ENCODE results near the gene DGKQ.

DGKQ gene

GRCh38 chr4:997375-998071, 24.2 kb upstream of the DGKQ start:
- Histone ChIP-seq H3K27ac (no peak overlapping the region), H3K4me3 (peak overlapping the region in 3 of 7 experiments; percentile 8 to 30 (median 12))

GRCh38 chr4:996997-997374, 23.6 kb upstream of the DGKQ start:
- H3K27ac ChIP-seq, result no peak overlapping the region

GRCh38 chr4:996030-996996, 22.9 kb upstream of the DGKQ start:
- Histone ChIP-seq H3K4me3 (no peak overlapping the region), H3K27ac (no peak overlapping the region)

More at GRCh38 chr4:996997-997374, 23.6 kb upstream of the DGKQ start:
- H3K4me3 ChIP-seq, result peak overlapping the region in 3 of 7 experiments; percentile 8 to 30 (median 12)

GRCh38 chr4:995311-996026, 22.1 kb upstream of the DGKQ start:
- Histone ChIP-seq H3K4me3 (no peak overlapping the region), H3K27ac (no peak overlapping the region)

- no peak within 1 kb of the TSS for H3K4me3 ChIP-seq
- peak within 1 kb of the TSS in 2 of 21 experiments; percentile 2 to 11 for H3K27ac ChIP-seq
Observed at GRCh38 chr4:993111-994029, 20.0 kb upstream of the DGKQ start, which contains the start of gene SLC26A1. Gene SLC26A1 (minus strand): TSS chr4:993404. CDS start chr4:991703, 1,701 bp downstream.

- Histone ChIP-seq H3K4me3 (no peak overlapping the region), H3K27ac (peak overlapping the region in 2 of 21 experiments; percentile 2 to 11)
Observed at GRCh38 chr4:992297-993110, 19.1 kb upstream of the DGKQ start.

GRCh38 chr4:991451-992296, 18.3 kb upstream of the DGKQ start:
- H3K4me3 ChIP-seq, result no peak overlapping the region
- peak overlapping the region in 1 of 21 experiments; percentile 11 for H3K27ac ChIP-seq

- H3K27ac ChIP-seq, result no peak overlapping the region
- H3K4me3 ChIP-seq, result no peak overlapping the region
Observed at GRCh38 chr4:990746-991367, 17.5 kb upstream of the DGKQ start.

- Histone ChIP-seq H3K27ac (no peak overlapping the region), H3K4me3 (no peak overlapping the region)
Observed at GRCh38 chr4:989722-990471, 16.5 kb upstream of the DGKQ start.

- no peak overlapping the region for H3K4me3 ChIP-seq
Observed at GRCh38 chr4:988726-989721, 15.7 kb upstream of the DGKQ start.

GRCh38 chr4:987624-988513, 14.5 kb upstream of the DGKQ start:
- Histone ChIP-seq H3K4me3 (peak overlapping the region; percentile 53 to 91 (median 64)), H3K27ac (peak overlapping the region in 12 of 21 experiments; percentile 9 to 89 (median 72))

More at GRCh38 chr4:988726-989721, 15.7 kb upstream of the DGKQ start:
- no peak overlapping the region for H3K27ac ChIP-seq

GRCh38 chr4:986879-987623, 13.7 kb upstream of the DGKQ start, which contains the start of gene IDUA:
Gene IDUA (plus strand): TSS chr4:987044. CDS start chr4:987085, 41 bp downstream.
- peak within 1 kb of the TSS; percentile 53 to 91 (median 64) for H3K4me3 ChIP-seq
- H3K27ac ChIP-seq, result peak within 1 kb of the TSS; percentile 2 to 89 (median 71)

GRCh38 chr4:986428-986878, 13.1 kb upstream of the DGKQ start:
- Histone ChIP-seq H3K4me3 (peak overlapping the region; percentile 53 to 91 (median 64)), H3K27ac (peak overlapping the region in 19 of 21 experiments; percentile 28 to 89 (median 71))
